ENCODE results near the gene LMBRD1.

DNA sequence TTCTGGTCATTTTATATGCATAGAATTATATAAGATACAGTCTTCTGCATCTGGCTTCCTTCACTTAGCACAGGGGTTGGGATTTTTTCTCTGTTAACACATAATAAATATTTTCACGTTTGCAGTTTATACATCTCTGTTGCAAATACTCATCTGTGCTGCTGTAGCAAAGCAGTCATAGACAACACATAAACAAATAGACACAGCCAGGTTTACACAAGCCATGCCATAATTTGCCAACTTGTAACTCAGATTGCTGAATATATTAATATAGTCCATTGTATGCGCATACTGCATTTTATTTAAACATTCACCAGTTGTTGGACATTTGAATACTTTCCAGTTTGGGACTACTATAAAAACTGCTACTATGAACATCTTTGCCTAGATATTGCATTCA lies 35.0 kb downstream of the LMBRD1 start:
- TF ChIP-seq, protein P1, sequence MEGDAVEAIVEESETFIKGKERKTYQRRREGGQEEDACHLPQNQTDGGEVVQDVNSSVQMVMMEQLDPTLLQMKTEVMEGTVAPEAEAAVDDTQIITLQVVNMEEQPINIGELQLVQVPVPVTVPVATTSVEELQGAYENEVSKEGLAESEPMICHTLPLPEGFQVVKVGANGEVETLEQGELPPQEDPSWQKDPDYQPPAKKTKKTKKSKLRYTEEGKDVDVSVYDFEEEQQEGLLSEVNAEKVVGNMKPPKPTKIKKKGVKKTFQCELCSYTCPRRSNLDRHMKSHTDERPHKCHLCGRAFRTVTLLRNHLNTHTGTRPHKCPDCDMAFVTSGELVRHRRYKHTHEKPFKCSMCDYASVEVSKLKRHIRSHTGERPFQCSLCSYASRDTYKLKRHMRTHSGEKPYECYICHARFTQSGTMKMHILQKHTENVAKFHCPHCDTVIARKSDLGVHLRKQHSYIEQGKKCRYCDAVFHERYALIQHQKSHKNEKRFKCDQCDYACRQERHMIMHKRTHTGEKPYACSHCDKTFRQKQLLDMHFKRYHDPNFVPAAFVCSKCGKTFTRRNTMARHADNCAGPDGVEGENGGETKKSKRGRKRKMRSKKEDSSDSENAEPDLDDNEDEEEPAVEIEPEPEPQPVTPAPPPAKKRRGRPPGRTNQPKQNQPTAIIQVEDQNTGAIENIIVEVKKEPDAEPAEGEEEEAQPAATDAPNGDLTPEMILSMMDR (IDR thresholded peaks at IDR 0.05): no peak
- TF ChIP-seq POLR2A (IDR thresholded peaks at IDR 0.05): no peak

All from tibial nerve (tissue), 3 donors.